HepG2 (cell line): ENCODE measurements around the gene TMTC2. TPM values are rescaled to one million over a fixed set of nuclear protein-coding genes. Genes with fewer than 3 reads are reported as not detected.
A peak's percentile ranks its signal among the peaks of the same experiment; 100 is the strongest.

Experiments
- DBP ChIP-seq: sonication (generic); formaldehyde crosslinking; IDR thresholded peaks from 2 replicates; pipeline ENCODE4 v1.4.0; 2020; ENCODE audit warnings: missing genetic modification reagents; ENCODE audit errors: not compliant biosample characterization
- HNF4A ChIP-seq: sonication (generic); formaldehyde crosslinking; IDR thresholded peaks from 2 replicates; pipeline ENCODE4 v1.4.0; 2020; ENCODE audit warnings: missing genetic modification reagents
- HNF4G ChIP-seq, 2 experiments: sonication (generic) in 1 of 2; formaldehyde crosslinking in 1 of 2; IDR thresholded peaks; 2 replicates each; pipeline versions ENCODE4 v1.4.0 to v1.6.1; 2011 to 2020; ENCODE audit warnings: borderline replicate concordance in 2 of 2, low read depth in 2 of 2, mild to moderate bottlenecking in 2 of 2, low read length in 1 of 2, missing genetic modification reagents in 1 of 2, moderate library complexity in 1 of 2
- IRF9 ChIP-seq: sonication (generic); formaldehyde crosslinking; IDR thresholded peaks from 2 replicates; pipeline ENCODE4 v1.8.0; 2022; ENCODE audit warnings: missing genetic modification reagents, mild to moderate bottlenecking, borderline replicate concordance
- NFE2L2 ChIP-seq: fragments of 150-350 bp; IDR thresholded peaks from 2 replicates; pipeline ENCODE4 v1.6.1; 2014; ENCODE audit warnings: low read length
- SAP130 ChIP-seq: IDR thresholded peaks from 2 replicates; pipeline ENCODE4 v1.6.1; 2016; ENCODE audit warnings: low read depth
- SIN3B ChIP-seq: fragments of 150-350 bp; IDR thresholded peaks from 2 replicates; pipeline ENCODE4 v1.6.1; 2014; ENCODE audit warnings: low read length
- SNAPC4 ChIP-seq: sonication (generic); formaldehyde crosslinking; IDR thresholded peaks from 2 replicates; pipeline ENCODE4 v1.4.0; 2020; ENCODE audit warnings: mild to moderate bottlenecking, missing genetic modification reagents
- SRSF1 ChIP-seq: fragments of 200-400 bp; formaldehyde crosslinking; optimal IDR thresholded peaks from 2 replicates; pipeline ENCODE3; 2017; ENCODE audit warnings: mild to moderate bottlenecking, low read depth, low read length, moderate library complexity
- TCF12 ChIP-seq, 2 experiments: fragments of 450-650 bp in 1 of 2; sonication (generic) in 1 of 2; formaldehyde crosslinking in 1 of 2; IDR thresholded peaks; 2 replicates each; pipeline versions ENCODE4 v1.6.1 to v1.8.0; 2017 to 2022; ENCODE audit warnings: antibody characterized with exemption in 1 of 2, mild to moderate bottlenecking in 1 of 2, missing genetic modification reagents in 1 of 2, moderate library complexity in 1 of 2
- YEATS4 ChIP-seq: sonication (generic); formaldehyde crosslinking; IDR thresholded peaks from 2 replicates; pipeline ENCODE4 v1.4.0; 2020; ENCODE audit warnings: missing genetic modification reagents, borderline replicate concordance
- ZBTB42 ChIP-seq: sonication (generic); formaldehyde crosslinking; IDR thresholded peaks from 2 replicates; pipeline ENCODE4 v1.5.0; 2020; ENCODE audit warnings: mild to moderate bottlenecking, missing genetic modification reagents
- ZNF263 ChIP-seq: sonication (generic); formaldehyde crosslinking; IDR thresholded peaks from 2 replicates; pipeline ENCODE4 v1.4.0; 2020; ENCODE audit warnings: missing genetic modification reagents
- ZNF275 ChIP-seq: sonication (generic); formaldehyde crosslinking; IDR thresholded peaks from 2 replicates; pipeline ENCODE4 v1.8.0; 2022; ENCODE audit warnings: missing genetic modification reagents, mild to moderate bottlenecking, inconsistent platforms, borderline replicate concordance
- ZNF552 ChIP-seq: sonication (generic); formaldehyde crosslinking; IDR thresholded peaks from 2 replicates; pipeline ENCODE4 v1.9.0; 2022; ENCODE audit warnings: missing genetic modification reagents, mild to moderate bottlenecking, borderline replicate concordance
- polyA plus RNA-seq, 8 experiments: library from polyadenylated mRNA; depleted of rRNA in 3 of 8; stranded (reverse) in 7 of 8; unstranded in 1 of 8; fragments of >200 nt; fragmentation: Illumina TruSeq in 4 of 8; extraction: Trizol in 4 of 8; gene quantifications; 2 replicates each; pipeline versions ENCODE4 v1.2.1 to v1.2.3, GENCODE V29; 2011 to 2016; ENCODE audit warnings: low read depth in 4 of 8, missing spikeins in 1 of 8, mixed read lengths in 1 of 8; ENCODE audit not compliant: insufficient read depth in 1 of 8
- total RNA-seq, 5 experiments: library from RNA; depleted of rRNA; stranded (reverse); fragments of >200 nt; fragmentation: Illumina TruSeq; extraction: Trizol; gene quantifications; 2 replicates each; pipeline ENCODE4 v1.2.3, GENCODE V29; 2016; ENCODE audit warnings: low read depth in 1 of 5
- TF ChIP-seq, protein P1 (sequence below): IDR thresholded peaks from 2 replicates; pipeline ENCODE4 v1.6.1; 2012; ENCODE audit warnings: inconsistent platforms

The TMTC2 gene
- total and polyA plus RNA-seq, 2 of the 13 experiments (the other 11 are each of a cell fraction or from before 2014, with no cell fraction given) = 0.55 to 0.63 TPM

DNA sequence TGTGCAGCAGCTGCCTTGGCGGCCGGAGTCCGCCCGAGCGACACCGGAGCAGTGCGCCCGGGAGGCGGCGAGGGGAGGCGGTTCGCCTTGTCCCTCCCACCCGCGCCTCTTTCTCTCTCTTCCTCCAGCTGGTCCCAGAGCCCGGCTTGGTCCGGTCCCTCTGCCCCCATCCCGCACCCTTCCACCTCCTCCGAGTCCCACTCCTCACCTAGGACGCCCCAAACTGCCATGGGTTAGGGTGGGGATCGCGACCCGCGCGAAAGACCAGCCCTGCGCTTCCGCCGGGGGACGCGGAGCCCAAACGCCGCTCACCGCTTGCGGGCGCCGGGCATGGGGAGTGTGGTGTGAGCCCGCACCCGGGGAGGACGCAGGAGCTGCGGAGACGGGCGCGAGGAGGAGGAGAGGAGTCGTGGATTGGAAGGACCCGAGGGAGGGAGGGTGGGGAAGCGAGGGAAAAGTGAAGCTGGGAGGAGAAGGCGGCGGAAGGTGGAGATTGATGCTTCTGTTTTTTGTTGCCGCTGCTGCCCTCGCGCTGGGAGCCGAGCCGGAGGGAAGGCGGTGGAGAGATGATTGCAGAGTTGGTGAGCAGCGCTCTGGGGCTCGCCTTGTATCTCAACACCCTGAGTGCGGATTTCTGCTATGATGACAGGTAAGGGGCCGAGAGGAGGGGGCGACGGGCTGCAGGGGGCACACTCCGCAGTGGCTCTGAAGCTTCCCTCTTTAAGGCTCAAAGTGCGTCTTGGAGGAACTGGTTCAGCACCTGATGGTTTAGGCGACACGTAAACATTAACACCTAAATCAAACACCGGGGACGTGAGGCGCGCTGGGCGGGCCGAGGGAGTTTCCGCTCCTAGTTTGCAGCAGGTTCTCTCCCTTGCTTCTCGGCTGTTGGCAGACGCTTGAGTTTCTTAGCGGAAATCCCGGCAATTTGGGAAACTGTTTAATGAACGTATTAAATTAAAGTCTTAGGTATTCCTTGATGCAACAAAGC, 610 bp downstream of the TMTC2 start (continued):
- TF ChIP-seq SAP130 (CRISPR knock-in tag) (peak; percentile 13; the same call in 1 of the 2 replicates), NFE2L2 (no peak), ZNF263 (no peak), ZBTB42 (CRISPR knock-in tag) (no peak), SIN3B (no peak), ZNF275 (CRISPR knock-in tag) (no peak), HNF4G (IDR thresholded peaks at IDR 0.05; ENCODE audit: borderline replicate concordance, low read depth, low read length) (no peak), HNF4G (CRISPR knock-in tag; IDR thresholded peaks at IDR 0.05; ENCODE audit: borderline replicate concordance, low read depth) (no peak), TCF12 (IDR thresholded peaks at IDR 0.05) (no peak), TCF12 (CRISPR knock-in tag; IDR thresholded peaks at IDR 0.05) (no peak), HNF4A (CRISPR knock-in tag) (no peak), YEATS4 (CRISPR knock-in tag) (no peak), SNAPC4 (CRISPR knock-in tag) (no peak), ZNF552 (CRISPR knock-in tag) (no peak), SRSF1 (peak; percentile 17), DBP (CRISPR knock-in tag) (no peak), IRF9 (CRISPR knock-in tag) (no peak)
- TF ChIP-seq, protein P1, sequence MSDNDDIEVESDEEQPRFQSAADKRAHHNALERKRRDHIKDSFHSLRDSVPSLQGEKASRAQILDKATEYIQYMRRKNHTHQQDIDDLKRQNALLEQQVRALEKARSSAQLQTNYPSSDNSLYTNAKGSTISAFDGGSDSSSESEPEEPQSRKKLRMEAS = no peak; the same call in 1 of the 2 replicates
